Activated CD4-positive, alpha-beta T cell treated with anti-CD3 and anti-CD28 coated beads, Interleukin-2, amount 50 U/mL, for 24 hours (primary cell): Measurements from ENCODE around the gene KRTAP10-3.
"Not testable (repeated sequence)": the region's sequence is repeated elsewhere in the genome, so short reads cannot be mapped to it uniquely, and the experiment has no call there.

ENCODE experiments used
- DNase-seq, 2 donors: peaks; one replicate each; pipeline ENCODE4 v3.0.0-alpha.2; 2020; ENCODE audit warnings: low read depth in 1 of 2, low spot score in 1 of 2

The KRTAP10-3 gene

GRCh38 chr21:44590311-44590721 is 31.7 kb upstream of the KRTAP10-3 start:
- DNase-seq = no peak

GRCh38 chr21:44589586-44590305 is 31.2 kb upstream of the KRTAP10-3 start:
- DNase-seq = no peak

GRCh38 chr21:44589094-44589493 is 30.5 kb upstream of the KRTAP10-3 start:
- DNase-seq = no peak

- no peak for DNase-seq
These were observed 27.3 kb upstream of the KRTAP10-3 start for GRCh38 chr21:44585892-44586291.

GRCh38 chr21:44583800-44584147 is 25.2 kb upstream of the KRTAP10-3 start:
- DNase-seq = peak in 1 of 2 donors; percentile 21

- no peak for DNase-seq
These were observed 24.6 kb upstream of the KRTAP10-3 start for GRCh38 chr21:44583089-44583799.

- DNase-seq = no peak
These were observed 23.5 kb upstream of the KRTAP10-3 start for GRCh38 chr21:44582055-44582454.

- no peak for DNase-seq
These were observed 22.6 kb upstream of the KRTAP10-3 start for GRCh38 chr21:44581158-44581557.

- DNase-seq = not testable (repeated sequence)
These were observed 21.7 kb upstream of the KRTAP10-3 start, which contains the start of gene KRTAP10-5 for GRCh38 chr21:44580231-44580821. KRTAP10-5 (minus strand) TSS chr21:44580604; CDS start chr21:44580578, 26 bp downstream.

GRCh38 chr21:44579833-44580144 is 21.2 kb upstream of the KRTAP10-3 start:
- DNase-seq = no peak

GRCh38 chr21:44579056-44579832 is 20.6 kb upstream of the KRTAP10-3 start:
- no peak for DNase-seq

GRCh38 chr21:44578371-44579055 is 19.9 kb upstream of the KRTAP10-3 start:
- no peak for DNase-seq

GRCh38 chr21:44576025-44576420 is 17.4 kb upstream of the KRTAP10-3 start:
- no peak for DNase-seq

- DNase-seq = no peak
These were observed 16.9 kb upstream of the KRTAP10-3 start for GRCh38 chr21:44575307-44576024.

- no peak for DNase-seq
These were observed 16.1 kb upstream of the KRTAP10-3 start for GRCh38 chr21:44574457-44575306.

GRCh38 chr21:44573630-44574456 is 15.2 kb upstream of the KRTAP10-3 start, which contains the start of gene KRTAP10-4:
KRTAP10-4 (plus strand) TSS chr21:44573729; CDS start chr21:44573759, 30 bp downstream.
- not testable (repeated sequence) for DNase-seq

GRCh38 chr21:44572959-44573583 is 14.5 kb upstream of the KRTAP10-3 start:
- no peak for DNase-seq
